CD4-positive, alpha-beta T cell treated with Interferon gamma for 1 hour (primary cell): ENCODE results near the gene DUSP16.
"Not testable (repeated sequence)": the region's sequence is repeated elsewhere in the genome, so short reads cannot be mapped to it uniquely, and the experiment has no call there.

Experiments used
- DNase-seq: peaks from one replicate; pipeline ENCODE4 v3.0.0-alpha.2; 2020

Gene DUSP16

DNA sequence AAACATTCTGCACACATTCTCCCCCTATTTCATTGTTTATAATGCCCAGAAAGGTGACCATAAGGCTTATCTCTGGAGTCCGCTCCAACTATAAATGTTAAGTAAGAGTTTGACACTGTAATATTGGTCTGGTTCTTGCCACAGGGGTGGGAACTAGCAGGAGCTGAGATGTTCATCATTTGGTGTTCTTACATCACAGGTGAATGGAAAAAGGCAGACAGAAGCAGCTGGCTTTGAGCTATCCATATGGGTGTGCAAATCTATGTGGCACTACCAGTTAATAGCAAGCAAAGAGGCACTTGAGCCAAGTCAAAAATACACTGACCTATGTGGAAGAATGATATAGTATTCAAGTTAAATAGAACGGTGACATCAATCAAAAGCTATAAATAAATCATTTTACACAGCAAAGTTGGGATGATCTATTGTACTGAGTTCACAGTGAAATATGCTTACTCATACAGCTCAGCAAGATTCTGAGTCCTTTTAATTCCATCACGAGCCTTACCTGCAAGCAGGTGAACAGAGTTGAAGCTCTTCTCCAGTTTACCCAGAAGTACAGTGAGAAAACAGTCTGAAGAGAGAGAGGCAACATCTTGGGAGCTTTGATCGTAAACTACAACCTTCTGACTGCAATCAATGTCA is 43.2 kb downstream of the DUSP16 start:
- DNase-seq = no peak

DNA sequence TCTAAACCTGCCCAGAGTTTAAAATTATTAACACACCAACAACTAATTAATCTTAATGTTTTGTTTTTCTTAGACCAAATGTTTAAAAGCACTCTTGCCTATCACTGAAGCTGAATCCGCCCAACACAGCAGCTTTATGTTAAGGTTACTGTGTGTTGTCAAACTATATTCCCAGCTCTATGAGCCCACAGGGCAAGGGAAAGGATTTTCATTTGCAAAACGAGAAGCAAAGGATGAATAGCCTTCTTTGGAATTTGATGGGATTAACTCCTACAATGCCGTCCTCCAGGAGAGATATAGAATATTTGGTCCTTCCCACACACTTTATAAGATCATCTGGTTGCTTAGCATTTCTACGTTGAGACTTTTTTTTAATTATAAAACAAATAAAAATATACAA is 43.7 kb downstream of the DUSP16 start:
- DNase-seq = no peak

DNA sequence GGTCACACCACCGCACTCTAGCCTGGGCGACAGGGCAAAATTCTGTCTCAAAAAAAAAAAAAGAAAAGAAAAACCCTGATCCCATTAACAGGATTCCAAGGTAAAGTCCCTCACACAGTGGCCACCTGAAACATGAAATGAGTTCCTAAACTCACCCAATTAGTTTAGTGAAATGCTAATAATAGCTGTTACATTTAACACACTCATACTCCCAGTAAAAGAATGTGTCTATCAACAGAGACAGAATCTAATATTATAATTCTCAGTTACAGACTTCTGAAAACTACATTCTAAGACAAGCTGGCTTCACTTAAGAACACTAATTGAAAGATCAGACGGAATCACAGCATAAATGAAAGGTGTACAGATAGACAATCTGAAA is 44.2 kb downstream of the DUSP16 start:
- no peak for DNase-seq

DNA sequence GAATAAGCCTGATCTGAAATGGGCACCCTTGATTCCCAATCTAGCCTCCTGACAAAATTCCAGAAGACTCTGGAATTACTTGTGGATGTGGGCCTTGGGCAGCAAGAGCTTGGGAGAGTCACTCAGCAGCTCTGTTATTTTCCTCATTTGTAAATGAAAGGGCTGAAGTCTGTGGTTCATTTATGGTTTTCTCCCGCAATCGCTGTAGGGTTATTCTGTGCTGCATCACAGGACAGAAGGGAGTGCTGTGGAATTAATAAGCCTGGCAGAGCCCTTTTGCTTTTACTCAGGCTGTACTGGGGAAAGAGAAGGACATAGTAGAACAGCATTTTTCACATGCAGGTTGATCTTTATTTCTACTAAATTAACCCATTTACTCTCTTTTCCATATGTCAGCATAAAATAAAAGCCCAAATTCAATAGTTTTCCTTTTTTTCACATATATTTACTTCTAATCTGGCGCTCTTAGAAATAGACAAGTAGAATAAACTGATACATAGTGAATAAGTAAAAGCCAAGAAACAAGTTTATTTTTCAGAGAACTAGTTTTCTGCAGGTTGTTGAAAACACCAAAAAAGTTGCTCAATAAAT is 49.2 kb downstream of the DUSP16 start:
- no peak for DNase-seq

DNA sequence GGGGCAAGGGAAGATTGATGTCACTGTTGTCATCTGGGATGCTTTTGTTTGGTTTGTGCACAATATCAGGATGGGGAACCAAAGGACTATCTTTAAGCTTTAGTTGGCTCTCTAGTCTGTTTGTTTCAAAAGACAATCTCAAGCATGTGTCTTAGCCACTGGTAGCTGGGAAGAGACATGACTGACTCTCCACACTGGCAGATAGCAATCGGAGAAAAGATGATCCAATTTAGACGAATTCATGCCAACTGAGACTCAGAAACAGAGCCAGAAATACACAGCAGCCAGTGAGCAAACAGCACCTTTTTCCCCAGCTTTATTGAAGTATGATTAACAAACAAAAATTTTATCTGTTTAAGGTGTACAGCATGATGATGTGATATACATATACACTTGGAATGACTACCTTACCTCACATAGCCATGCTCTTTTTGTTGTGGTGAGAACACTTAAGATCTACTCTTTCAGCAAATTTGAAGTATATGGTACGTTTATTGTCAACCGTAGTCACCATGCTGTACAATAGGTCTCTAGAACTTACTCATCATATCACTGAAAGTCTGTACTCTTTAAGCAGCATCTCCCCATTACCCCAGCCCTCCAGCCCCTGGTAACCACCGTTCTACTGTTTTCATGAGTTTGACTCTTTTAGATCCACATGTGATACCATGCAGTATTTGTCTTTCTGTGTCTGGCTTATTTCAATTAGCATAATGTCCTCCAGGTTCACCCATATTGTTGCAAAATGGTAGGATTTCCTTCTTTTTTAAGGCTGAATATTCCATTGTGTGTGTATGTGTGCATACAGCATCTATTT is 50.6 kb downstream of the DUSP16 start:
- DNase-seq = no peak

DNA sequence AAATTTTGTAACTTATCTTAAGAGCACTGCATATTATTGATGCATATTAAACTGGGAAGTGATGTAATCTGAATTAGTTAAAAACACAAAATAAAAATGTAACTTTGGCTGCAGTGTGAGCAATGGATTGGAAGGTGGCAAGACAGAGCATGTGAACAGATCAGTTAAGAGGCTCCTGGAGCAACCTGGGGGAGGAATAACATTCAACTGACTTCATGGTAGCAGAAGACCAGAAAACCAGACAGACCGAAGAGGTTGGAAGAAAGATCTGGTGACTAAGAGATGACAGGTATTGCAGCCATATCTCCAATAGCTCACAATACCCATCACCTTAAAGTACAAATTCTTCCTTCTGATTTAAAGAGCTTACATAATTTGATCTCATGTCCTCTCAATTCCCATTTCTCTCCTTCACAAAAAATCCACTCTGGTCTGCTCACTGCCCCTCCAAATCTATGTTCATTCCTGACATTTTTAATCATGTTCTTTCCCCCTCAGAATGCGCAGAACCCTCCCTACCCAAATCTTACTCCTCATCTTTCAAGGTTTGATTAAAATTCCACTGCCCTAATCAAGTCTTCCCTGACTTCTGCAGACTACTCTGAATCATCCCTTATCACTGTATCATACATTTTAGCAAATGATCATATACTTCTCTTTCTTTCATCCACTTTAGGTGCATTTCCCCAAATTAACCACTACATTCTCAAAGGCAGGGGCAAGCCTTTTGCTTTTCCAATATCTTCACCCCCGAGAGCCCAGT is 51.5 kb downstream of the DUSP16 start:
- DNase-seq = no peak

DNA sequence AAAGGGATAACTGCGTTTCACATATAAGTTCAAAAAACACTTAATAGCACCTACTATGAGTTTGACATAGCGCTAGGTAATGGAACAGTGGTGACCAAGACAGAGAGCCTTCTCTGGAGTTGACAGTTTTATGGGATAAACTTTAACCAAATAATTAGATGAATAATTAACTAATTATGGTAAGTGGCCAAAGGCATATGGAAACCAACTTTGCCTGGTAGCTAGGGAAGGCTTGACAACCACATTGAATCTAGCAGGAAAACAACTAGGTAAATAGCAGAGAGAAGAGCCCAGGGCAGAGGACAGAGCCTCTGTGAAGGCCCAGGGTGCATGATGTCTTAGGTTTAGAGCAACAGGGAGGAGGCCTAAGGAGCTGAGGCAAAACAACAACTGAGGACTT is 52.1 kb downstream of the DUSP16 start:
- DNase-seq = no peak

DNA sequence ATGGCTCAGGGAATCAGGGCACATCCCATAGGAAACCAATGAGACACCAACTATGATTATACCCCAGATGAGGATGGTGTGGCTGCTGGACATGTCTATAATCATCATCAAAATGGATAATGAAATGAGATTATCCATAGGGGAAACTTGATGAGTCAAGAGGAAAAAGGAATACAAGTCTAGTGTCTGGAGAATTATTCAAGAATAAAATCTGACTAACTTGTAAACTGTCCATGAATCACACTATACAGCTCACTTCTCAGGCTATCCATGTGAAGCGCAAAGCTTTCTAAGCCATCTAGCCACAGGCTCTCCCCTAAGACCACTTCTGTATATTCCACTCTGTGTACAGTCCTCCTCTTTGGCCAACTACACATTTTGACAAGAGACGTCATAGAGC is 52.5 kb downstream of the DUSP16 start:
- DNase-seq = no peak

DNA sequence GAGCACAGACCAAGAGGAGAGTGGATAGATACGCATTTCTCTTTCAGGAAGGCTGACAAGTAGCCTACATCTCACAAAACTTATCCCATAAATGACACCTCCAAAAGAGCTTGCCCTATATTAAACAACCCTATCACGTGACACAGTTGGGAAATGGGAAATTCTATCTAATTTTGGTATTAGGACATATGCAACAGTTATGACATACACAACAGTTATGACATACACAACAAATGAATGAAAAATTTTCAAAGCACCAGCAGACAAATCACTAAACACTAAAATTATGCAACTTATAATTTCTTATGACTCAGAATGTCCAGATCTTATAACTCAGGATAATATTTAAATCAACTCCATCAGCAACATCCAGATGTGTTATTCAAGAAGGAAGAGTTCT is 54.1 kb downstream of the DUSP16 start:
- DNase-seq = no peak

DNA sequence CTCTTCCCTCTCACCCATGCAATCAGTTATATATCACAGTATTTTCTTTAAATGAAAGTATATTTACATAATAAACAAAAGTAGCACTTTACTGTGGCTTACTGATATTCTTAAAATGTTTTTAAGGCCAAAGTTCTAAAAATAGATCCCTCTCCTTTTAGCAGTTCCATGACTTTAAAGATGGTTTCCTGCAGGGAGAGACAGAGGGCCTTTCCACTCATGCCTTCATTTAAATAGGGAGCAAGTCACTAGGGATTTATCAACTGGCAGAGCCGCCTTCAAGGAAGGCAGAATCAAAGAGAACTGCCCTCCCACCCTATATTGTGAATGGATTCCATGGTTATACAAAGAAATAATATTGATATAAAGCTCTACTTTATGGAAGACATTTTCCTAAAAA is 55.5 kb downstream of the DUSP16 start:
- DNase-seq = no peak

DNA sequence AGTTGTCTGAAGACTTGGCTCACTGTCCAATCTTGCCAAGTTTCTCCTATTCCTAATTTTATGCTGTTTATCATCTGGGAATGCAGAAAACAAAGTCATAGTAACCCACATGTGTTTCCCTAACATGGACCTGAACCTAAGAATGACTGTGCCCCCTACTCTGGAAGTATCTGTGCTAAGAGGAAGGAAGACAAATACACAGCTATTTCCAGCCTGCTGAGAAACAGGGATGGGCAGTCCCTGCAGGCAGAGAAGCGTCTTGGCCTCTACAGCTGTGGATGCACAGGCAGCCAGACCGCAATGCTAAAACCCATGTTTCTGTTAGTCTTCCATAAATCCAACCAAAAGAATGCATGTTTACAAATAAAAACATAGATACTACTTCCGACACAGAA is 56.2 kb downstream of the DUSP16 start:
- DNase-seq = no peak

DNA sequence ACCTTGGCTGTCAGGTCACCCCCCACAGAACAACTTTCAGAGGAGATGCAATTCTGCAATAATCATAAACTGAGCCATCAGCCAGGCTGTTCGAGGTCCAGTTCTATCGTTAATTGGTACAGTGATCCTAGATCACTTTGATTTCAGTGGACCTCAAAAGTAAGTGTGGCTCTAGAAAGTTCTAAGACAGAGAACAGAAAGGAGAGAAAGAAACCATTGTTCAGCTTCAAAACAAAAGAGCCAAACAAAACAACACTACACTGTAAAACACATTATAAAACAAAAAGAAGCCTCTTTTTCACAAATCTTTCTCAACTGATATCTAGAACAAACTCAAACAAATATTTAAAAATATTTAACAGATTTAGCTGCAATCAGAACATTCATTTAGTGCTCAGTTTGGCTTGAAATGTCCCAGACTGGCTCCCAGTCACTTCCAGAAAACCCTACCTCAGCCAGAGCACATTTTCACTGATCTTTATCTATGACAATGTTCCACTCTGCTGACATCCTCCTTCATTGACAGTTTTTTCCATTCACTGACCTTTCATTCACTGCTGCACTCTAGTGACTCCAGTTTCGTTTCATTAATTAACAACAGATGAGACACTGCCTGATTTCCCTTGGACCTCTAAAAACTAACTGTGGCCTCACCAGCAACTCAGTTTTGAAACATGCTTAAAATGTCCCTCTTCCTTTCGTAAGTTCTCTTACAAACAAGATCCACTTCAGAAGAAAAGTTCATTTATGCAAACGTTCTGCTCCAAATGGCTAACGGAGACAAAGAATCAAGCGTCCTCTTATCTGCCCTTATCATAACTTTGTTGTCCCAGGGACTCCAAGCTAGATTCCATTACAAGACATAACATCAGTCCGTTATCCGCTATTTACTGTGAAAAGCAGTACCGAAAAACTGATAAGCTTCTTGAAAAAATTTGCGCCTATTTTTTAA is 56.8 kb downstream of the DUSP16 start:
- no peak for DNase-seq

DNA sequence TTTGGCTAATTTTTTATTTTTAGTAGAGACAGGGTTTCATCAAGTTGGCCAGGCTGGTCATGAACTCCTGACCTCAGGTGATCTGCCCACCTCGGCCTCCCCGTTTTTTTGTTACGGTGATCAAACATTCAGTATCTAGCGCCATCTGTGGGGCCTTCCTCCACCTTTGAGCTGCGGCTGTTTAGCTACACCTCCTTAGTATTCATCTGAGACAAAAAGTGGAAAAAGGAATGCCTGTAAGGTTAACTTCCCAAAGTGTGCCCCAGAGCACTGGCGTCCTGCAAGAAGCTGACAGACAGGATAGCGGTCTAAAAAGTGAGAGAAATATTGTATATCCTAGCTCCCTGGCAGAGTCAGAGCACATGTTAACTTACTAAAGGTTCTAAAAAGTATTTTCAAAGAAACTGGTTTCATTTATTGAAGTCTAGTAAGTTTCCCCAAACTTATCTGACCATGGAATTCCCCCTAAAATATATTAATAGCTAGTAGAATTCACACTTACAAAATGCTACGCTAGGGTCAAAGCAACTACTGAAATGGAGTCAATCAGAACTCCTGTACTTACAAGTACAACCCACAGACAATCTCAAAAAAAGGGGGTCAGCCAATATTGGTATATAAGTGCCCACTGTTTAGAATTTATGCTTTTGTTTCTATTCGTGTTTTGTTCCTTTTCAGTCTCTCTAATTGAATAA is 59.1 kb downstream of the DUSP16 start:
- DNase-seq = peak; percentile 27

DNA sequence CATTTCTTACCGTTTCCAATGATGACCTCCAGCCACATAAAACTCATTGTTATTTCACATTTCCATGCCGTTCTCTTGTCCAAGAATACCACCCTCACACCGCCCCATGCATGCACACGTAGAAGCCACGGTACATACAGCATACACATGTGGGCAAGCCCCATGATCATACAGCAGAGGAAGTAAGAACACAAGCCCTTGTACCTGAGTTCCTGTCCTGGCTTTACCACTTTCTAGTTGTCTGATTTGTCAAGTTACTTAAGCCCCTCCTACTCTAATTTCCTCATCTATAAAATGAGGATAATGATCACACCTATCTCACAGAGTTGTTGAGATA is 59.9 kb downstream of the DUSP16 start:
- no peak for DNase-seq

DNA sequence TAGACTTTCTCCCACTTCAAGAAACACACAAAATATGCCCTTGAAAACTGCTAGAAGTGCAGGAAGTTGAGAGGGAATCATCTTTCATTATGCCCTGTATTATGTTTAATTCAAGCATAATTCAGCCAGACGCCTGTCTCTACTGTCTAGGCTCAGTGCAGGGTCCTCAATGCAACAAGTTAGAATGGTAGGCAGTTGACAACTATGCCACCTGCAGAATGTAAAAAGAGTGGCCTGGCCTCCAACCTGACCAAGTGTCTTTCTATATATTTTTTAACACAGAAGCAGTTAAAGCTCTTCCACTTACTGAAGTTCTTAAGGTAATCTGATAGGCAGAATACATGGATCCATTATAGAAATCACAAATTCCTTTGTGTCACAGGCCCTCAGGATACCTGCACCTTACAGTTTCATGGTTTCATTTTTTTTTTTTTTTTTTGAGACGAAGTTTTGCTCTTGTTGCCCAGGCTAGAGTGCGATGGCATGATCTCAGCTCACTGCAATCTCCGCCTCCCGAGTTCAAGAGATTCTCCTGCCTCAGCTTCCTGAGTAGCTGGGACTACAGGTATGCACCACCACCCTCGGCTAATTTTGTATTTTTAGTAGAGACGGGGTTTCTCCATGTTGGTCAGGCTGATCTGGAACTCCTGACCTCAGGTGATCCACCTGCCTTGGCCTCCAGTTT is 60.4 kb downstream of the DUSP16 start:
- not testable (repeated sequence) for DNase-seq

DNA sequence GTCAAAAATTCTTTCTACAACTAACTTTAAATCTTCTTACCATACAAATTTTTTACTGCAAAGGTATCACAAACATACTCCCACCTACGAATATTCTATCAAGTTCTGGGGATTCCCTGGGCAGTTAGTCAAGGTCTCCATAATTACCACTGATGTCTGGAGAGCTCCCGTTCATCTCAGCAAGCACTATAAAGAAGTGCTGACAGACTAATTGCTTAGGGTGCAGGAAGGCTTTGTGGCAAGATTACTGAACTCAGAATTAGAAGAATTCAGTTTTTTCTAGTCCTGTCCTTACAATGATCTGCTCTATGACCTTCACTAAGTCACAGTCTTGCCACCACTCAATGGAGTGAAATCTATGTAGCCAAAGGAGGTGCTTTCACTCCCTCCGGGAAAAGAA is 61.5 kb downstream of the DUSP16 start:
- no peak for DNase-seq

DNA sequence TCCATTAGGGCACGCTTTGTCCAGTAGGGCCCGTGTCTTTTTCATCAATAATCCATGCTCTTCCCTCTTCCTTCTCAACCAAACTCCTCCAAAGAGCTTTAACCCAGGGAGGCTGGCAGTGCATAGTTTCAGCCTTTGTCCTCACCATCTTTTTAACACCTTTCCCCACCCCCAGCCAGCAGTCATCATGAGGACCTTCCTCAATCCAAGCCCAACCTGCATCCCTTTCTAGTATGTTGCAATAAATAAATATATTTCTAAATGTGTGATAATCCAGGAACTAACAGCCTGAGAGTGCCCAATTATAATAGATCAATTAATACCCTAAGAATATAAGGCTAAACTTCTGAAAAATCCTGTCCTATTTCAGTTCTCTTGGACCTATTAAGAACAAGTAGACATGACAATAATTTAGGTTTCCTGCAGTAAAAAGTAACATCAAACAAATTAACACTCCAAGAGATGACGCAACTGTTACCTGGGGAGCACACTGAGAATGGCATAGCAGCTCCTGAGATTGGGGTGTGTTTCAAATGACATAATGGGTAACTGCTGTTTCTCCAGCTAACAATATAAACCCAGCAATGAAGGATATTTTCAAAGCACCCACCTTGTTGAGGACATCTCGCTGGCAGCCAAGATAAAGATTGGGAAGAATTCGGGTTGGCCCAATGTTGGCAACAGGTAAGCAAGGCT is 62.6 kb downstream of the DUSP16 start:
- DNase-seq = no peak

DNA sequence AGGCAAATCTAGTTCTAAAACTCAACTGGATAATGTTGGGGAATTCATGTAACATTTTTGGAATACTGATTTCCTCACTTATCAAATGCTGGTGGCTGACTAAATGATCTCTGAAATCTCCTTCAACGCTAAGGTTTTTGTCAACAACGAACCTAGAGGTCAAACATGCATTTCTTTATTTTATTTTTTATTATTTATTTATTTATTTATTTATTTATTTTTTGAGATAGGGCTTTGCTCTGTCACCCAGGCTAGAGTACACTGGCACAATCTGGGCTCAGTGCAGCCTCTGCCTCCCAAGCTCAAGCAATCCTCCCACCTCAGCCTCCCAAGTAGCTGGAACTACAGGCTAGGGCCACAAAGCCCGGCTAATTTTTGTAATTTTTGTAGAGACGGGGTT is 64.5 kb downstream of the DUSP16 start:
- no peak for DNase-seq

DNA sequence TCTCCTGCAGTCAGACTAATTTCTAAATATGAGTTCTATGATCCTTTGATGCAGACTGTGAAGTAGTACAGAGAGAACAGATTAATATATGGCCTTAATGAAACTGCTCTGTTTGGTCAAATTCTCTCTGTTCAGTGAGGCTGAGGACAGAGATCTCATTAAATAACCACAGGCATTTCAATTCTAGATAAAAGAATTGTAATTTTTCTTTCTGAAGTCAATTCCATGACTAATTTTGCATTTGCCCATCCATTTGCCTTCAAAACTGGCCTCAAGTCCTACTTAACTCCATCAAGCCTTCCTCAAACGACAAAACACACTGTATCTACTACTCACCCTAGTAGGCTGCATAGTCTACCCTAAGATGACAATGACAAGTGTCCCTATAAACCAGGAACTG is 67.1 kb downstream of the DUSP16 start:
- DNase-seq = no peak

DNA sequence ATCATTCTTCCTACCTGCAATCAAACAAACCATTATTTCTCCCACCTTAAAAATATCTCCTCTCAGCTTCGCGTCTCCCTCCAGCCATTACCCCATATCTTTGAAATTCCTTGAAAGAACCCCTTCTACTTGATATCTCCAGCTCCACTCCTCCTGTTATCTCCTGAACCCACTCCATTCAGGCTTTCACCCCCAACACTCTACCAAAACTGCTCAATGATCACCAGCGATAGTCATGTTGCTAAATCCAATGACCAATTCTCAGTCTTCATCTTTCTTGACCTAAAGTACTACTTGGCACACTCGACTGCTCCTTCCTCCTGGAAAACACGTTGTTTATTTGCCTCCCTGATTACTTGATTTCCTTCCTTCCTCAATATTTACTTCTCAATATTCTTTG is 70.1 kb downstream of the DUSP16 start:
- no peak for DNase-seq

DNA sequence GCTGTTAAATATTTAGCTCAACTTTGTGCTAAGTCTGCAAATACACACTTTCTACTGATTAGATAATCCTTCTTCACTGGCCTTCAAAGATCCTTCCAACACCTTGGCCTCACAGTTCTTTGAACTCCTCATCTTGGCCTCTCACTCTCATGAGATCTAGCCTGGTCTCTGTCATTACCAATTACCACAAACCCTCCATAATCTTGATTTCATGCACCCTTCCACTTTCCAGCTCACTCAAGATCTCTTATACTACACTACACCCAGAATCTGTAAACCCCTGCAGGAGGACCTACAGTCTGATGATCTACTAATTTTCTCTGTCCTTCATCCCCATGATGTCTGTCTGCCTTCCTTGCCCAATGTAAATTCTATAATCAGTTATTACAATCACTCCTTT is 71.1 kb downstream of the DUSP16 start:
- DNase-seq = no peak
